ENCODE data around the gene CCR7. TPM values are rescaled to one million over a fixed set of nuclear protein-coding genes. Genes with fewer than 3 reads are reported as not detected.
"Not testable (repeated sequence)": the region's sequence is repeated elsewhere in the genome, so short reads cannot be mapped to it uniquely, and the experiment has no call there.

Gene CCR7
- total RNA-seq, 1 donor = not detected

GRCh38 chr17:40547079-40547784 lies 18.0 kb downstream of the CCR7 start:
- TF ChIP-seq, protein P1, sequence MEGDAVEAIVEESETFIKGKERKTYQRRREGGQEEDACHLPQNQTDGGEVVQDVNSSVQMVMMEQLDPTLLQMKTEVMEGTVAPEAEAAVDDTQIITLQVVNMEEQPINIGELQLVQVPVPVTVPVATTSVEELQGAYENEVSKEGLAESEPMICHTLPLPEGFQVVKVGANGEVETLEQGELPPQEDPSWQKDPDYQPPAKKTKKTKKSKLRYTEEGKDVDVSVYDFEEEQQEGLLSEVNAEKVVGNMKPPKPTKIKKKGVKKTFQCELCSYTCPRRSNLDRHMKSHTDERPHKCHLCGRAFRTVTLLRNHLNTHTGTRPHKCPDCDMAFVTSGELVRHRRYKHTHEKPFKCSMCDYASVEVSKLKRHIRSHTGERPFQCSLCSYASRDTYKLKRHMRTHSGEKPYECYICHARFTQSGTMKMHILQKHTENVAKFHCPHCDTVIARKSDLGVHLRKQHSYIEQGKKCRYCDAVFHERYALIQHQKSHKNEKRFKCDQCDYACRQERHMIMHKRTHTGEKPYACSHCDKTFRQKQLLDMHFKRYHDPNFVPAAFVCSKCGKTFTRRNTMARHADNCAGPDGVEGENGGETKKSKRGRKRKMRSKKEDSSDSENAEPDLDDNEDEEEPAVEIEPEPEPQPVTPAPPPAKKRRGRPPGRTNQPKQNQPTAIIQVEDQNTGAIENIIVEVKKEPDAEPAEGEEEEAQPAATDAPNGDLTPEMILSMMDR (IDR thresholded peaks at IDR 0.05; ENCODE audit: extremely low read depth, low read depth, low read length) = no peak
- Histone ChIP-seq H3K9me3 (ENCODE audit: low read depth, low read length) (no peaks in the 10 kb centered on the region), H3K4me1 (ENCODE audit: insufficient read depth, low read length) (peaks cover 48% of the 10 kb centered on the region), H4K20me1 (ENCODE audit: insufficient read depth, low read length) (no peaks in the 10 kb centered on the region), H3K4me2 (ENCODE audit: insufficient read depth, low read length) (no peak overlapping the region), H3K79me2 (ENCODE audit: insufficient read depth, low read length) (no peaks in the 10 kb centered on the region), H2AFZ (ENCODE audit: low read length) (no peak overlapping the region), H3K27ac (ENCODE audit: low read depth, low read length) (peak overlapping the region; percentile 100), H3K4me3 (ENCODE audit: insufficient read depth, low read length) (no peak overlapping the region), H3K36me3 (ENCODE audit: insufficient read depth, low read length) (no peaks in the 10 kb centered on the region), H3K27me3 (ENCODE audit: insufficient read depth, low read length) (no peaks in the 10 kb centered on the region)
- DNase-seq (ENCODE audit: insufficient read length, low spot score, missing footprints) = no peak

DNA sequence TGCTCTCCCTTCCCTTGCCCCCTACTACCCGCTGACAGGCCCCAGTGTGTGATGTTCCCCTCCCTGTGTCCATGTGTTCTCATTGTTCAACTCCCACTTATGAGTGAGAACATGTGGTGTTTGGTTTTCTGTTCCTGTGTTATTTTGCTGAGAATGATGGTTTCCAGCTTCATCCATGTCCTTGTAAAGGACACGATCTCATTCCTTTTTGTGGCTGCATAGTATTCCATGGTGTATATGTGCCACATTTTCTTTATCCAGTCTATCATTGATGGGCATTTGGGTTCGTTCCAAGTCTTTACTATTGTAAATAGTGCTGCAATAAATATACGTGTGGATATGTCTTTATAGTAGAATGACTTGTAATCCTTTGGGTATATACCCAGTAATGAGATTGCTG lies 18.8 kb downstream of the CCR7 start:
- not testable (repeated sequence) for H3K4me3 ChIP-seq (ENCODE audit: insufficient read depth, low read length); H3K79me2 ChIP-seq (ENCODE audit: insufficient read depth, low read length); H4K20me1 ChIP-seq (ENCODE audit: insufficient read depth, low read length); H2AFZ ChIP-seq (ENCODE audit: low read length); H3K36me3 ChIP-seq (ENCODE audit: insufficient read depth, low read length); H3K4me2 ChIP-seq (ENCODE audit: insufficient read depth, low read length); H3K27me3 ChIP-seq (ENCODE audit: insufficient read depth, low read length); H3K9me3 ChIP-seq (ENCODE audit: low read depth, low read length); H3K27ac ChIP-seq (ENCODE audit: low read depth, low read length); DNase-seq (ENCODE audit: insufficient read length, low spot score, missing footprints)
- H3K4me1 ChIP-seq (ENCODE audit: insufficient read depth, low read length) = peaks cover 51% of the 10 kb centered on the region

DNA sequence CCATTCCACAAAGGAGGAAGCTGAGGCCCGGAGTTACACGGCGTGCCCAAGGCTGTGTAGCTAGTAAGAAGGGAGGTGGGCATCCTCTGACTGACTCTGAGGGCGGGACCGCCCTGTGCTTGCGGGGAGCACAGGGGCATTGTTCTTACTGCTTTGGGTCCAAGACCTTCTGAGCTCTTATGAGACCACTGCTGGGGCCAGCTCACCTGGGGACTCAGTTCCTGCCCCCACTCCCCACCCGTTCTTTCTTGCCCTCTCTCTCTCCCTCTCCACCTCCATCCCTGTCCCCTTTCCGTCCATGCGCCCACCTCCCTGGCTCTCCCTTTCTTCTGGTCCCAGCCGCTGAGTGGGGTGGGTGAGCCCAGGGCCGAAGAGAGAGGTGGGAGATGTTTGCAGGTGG lies 19.6 kb downstream of the CCR7 start:
- Histone ChIP-seq H3K9me3 (ENCODE audit: low read depth, low read length) (no peaks in the 10 kb centered on the region), H3K27me3 (ENCODE audit: insufficient read depth, low read length) (no peaks in the 10 kb centered on the region), H3K4me1 (ENCODE audit: insufficient read depth, low read length) (peaks cover 46% of the 10 kb centered on the region), H3K4me2 (ENCODE audit: insufficient read depth, low read length) (no peak overlapping the region), H4K20me1 (ENCODE audit: insufficient read depth, low read length) (no peaks in the 10 kb centered on the region), H3K27ac (ENCODE audit: low read depth, low read length) (peak overlapping the region; percentile 8), H3K79me2 (ENCODE audit: insufficient read depth, low read length) (no peaks in the 10 kb centered on the region), H3K4me3 (ENCODE audit: insufficient read depth, low read length) (no peak overlapping the region), H3K36me3 (ENCODE audit: insufficient read depth, low read length) (no peaks in the 10 kb centered on the region), H2AFZ (ENCODE audit: low read length) (no peak overlapping the region)
- no peak for DNase-seq (ENCODE audit: insufficient read length, low spot score, missing footprints)
- TF ChIP-seq, protein P1 (IDR thresholded peaks at IDR 0.05; ENCODE audit: extremely low read depth, low read depth, low read length) = no peak

- Histone ChIP-seq H3K79me2 (ENCODE audit: insufficient read depth, low read length) (no peaks in the 10 kb centered on the region), H4K20me1 (ENCODE audit: insufficient read depth, low read length) (no peaks in the 10 kb centered on the region), H3K36me3 (ENCODE audit: insufficient read depth, low read length) (no peaks in the 10 kb centered on the region), H3K4me3 (ENCODE audit: insufficient read depth, low read length) (no peak overlapping the region), H3K9me3 (ENCODE audit: low read depth, low read length) (no peaks in the 10 kb centered on the region), H3K27me3 (ENCODE audit: insufficient read depth, low read length) (no peaks in the 10 kb centered on the region), H2AFZ (ENCODE audit: low read length) (no peak overlapping the region), H3K4me1 (ENCODE audit: insufficient read depth, low read length) (peaks cover 33% of the 10 kb centered on the region), H3K27ac (ENCODE audit: low read depth, low read length) (peak overlapping the region; percentile 99), H3K4me2 (ENCODE audit: insufficient read depth, low read length) (no peak overlapping the region)
- peak; percentile 95 for DNase-seq (ENCODE audit: insufficient read length, low spot score, missing footprints)
- TF ChIP-seq, protein P1 (IDR thresholded peaks at IDR 0.05; ENCODE audit: extremely low read depth, low read depth, low read length) = no peak
Observed at GRCh38 chr17:40542558-40543411, 22.5 kb downstream of the CCR7 start.

Measured in osteoblast (primary cell).